HG03097 (cell line): Measurements from ENCODE around the gene PRRX1.

Experiments
- ATAC-seq: cut with Tn5 transposase; IDR thresholded peaks from one replicate; pipeline ENCODE4 v1.9.1; 2021; ENCODE audit not compliant: unreplicated experiment, low FRiP score

The PRRX1 gene

DNA sequence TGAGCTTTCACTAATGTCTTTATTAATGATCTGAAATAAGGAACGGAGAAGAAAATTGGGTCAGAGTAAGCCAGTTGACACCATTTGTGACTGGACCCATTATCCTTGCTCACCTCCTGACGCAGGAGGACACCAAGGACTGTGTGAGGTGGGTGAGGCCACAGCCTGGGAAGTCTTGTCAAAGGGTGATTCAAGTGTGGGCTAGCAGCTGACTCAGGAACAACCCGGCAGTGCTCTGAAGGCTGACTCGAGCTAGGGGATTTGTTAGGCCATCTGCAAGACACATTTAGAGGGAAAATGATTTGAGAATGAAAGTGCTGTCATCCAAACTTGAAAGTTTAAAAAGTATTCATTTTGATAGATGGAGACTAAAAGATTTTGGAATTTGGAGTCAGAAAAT lies 21.2 kb downstream of the PRRX1 start:
- ATAC-seq: no peak

DNA sequence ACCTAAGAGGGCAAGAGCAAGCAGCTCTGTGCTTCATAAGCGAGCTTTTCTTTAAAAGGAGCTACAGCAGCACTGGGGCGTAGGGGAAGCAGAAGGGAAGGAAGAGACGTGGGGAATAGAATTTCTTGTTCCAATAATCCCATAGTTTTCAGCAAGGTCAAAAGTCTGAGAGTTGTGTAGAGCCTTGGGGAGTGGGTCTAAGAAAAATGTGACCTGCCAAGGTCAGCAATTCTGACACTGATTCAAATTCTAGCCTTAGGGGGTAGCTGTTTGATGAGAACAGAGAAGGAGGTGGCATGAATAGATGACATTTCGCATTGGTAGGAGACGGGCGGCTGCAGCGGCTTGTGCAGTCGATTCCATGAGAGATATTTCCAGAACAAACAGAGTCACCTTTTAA lies 22.4 kb downstream of the PRRX1 start:
- no peak for ATAC-seq

DNA sequence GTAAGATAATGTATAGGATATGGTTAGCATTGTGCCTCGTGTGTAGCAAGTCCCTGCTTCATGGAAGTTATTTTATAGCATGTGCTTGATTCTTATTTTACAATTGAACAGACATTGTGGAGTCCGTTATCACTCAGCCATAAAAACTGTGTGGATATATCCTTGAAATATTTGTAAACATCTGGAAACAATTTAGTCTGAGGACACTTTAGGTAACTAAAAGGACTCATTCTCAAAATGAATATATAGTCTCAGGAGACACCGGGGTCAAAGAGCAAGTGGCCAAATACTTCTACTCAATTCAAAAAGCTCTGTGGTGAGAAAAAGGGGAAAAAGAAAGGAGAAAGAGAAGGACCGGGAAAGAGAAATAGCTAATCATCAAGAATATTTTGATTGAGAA lies 23.7 kb downstream of the PRRX1 start:
- ATAC-seq: no peak

DNA sequence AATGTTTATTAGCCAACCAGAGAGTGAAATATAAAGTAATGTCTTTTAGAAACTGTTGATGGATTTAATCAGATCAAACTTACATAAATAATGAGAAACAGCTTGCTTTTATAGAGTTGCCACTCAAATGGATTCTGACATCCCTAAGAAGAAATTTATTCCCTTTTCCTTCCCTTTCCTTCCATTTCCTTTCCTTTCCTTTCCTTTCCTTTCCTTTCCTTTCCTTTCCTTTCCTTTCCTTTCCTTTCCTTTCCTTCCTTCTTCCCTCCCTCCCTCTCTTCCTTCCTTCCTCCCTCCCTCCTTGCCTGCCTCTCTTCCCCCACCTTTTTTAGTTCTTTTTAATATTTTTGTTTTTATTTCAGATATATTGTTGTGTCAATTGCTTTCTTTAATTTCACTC lies 27.3 kb downstream of the PRRX1 start:
- no peak for ATAC-seq

DNA sequence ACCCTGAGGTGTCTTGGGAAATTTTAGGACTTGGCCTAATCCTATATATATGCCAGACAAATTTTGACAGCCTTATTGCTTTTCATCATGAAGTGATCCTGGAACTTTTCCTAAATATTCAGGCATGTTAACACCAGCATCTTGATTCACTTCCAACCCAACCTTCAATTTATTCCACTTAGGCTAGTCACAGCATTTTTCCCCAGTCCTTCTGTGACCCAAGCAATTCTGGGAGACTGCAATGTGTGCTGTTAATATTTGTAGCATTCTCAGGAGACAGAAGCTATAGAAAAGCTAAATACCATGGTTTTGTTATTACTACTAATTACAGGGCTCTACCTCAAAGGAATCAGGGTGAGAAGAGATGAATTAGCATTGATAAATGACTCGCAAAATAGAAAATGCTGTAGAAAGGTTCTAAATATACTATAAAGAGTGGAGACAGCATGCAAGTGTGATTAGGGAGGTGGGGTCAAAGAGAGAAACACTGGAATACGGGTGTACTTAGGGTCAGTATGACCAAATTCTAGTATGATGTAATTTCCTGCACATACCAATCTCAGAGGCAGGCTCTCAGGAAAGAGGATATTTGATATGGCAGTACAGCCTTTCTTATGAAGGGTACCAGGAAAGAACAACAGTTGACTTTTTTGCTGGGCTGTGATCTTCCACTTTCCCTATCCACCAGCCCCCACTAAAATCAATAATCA lies 29.1 kb downstream of the PRRX1 start:
- ATAC-seq: no peak

DNA sequence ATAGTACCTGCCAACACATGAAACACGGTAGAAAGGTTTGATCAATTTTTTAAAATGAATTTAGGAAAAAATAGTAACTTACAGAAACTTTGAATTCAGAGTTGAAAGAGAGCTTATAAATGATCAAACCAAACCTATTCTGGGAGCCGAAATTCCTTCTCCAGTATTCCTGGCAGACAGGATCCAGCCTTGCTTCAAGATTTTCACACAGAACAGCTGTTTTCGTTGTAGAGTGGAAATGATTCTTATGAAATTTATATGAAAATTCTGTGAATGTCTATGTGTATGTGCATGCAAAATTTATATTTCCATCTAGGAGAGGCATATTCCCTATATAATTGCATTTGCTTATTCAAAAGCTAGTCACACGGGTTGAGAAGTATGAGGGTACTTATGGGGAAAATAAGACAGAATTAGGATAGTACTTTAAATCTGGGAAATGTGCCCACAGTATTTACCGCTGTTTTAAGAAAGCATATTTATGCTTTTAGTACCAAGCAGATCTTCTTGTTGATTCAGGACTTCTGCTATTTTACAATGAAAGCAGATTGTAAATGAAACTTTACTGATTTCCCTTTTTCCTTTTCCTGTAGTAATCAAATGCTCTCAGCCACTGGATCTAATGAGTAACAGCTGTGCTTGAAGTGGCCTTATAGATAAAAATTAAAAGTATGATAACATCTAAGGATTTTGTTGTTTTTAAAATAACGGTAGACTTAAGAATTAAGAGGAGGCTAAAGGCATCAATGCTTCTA lies 30.4 kb downstream of the PRRX1 start:
- ATAC-seq: no peak

DNA sequence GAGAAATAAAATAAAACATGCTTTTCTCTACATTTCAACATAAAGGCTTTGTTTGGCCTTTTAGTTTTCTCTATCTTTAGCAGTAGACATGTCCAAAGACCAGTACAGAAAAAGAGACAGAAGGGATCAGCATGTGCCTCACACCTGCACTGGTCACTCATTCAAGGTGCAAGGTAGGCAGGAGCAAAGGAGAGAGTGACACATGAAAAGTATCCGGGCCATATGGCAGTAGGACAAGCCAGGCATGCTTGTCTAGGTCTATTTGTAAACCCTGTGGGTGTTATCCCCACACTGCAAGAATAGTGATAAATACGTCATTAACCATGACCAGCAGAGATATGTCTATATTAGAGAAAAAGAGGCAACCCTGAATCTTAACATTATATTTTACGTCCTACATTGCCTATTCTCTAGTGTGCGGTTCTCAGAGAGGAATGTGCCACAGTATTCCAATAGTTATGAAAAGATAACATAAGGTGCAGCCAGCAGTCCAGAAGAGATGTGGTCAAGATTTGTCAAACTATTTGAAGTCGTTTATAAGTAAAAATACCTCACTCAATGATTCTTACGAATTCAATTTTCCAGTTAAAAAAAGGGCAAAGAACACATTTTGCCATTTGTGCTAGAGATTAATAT lies 32.1 kb downstream of the PRRX1 start:
- no peak for ATAC-seq

DNA sequence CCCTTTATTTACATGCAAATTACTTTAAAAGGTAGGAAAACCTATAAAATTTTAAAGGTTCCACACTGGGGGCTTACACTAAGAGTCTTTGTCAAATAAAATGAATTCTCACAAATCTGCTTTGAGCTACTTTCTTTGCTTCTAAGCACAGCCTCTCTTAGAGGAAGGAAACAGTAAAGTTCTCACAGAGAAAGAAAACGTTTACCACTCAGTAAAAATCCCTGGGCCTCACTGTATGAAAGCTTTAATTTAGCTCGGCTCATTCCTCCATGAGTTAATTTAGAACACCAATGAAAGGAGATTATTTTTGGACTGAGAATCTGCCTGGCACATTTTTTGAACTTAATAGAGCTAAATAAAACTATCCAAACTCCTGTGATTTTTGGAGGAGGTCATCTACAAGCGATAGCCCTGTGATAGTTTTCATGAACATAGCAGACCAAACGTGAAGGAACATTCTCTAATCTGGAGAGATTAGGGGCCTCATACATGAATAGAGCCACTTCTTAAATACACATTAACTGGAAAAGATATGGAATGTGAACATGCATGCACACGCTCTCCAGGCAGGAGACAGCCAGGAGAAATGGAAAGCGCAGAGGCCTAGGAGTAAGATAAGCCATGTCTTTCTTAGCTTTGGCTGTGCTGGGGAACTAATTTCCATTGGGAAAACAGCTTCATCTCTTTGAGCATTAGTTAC lies 32.8 kb downstream of the PRRX1 start:
- ATAC-seq: no peak

DNA sequence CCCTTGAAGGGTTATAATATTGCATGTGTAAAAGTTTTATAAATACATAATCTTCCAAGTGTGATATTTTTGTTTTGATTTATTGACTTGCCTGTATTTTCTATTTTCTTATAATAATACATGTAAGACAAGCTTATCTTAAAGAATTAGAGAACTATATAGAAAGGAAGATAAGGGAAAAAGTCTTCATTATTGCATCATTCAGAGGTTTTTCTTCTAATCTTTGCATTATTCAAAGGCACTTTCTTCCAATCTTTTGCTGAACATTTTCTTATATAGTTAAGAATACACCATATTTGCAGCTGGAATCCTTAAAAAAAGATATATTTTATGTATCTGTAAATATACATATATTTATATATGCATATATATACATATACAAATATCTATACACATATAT lies 33.4 kb downstream of the PRRX1 start:
- ATAC-seq: no peak

DNA sequence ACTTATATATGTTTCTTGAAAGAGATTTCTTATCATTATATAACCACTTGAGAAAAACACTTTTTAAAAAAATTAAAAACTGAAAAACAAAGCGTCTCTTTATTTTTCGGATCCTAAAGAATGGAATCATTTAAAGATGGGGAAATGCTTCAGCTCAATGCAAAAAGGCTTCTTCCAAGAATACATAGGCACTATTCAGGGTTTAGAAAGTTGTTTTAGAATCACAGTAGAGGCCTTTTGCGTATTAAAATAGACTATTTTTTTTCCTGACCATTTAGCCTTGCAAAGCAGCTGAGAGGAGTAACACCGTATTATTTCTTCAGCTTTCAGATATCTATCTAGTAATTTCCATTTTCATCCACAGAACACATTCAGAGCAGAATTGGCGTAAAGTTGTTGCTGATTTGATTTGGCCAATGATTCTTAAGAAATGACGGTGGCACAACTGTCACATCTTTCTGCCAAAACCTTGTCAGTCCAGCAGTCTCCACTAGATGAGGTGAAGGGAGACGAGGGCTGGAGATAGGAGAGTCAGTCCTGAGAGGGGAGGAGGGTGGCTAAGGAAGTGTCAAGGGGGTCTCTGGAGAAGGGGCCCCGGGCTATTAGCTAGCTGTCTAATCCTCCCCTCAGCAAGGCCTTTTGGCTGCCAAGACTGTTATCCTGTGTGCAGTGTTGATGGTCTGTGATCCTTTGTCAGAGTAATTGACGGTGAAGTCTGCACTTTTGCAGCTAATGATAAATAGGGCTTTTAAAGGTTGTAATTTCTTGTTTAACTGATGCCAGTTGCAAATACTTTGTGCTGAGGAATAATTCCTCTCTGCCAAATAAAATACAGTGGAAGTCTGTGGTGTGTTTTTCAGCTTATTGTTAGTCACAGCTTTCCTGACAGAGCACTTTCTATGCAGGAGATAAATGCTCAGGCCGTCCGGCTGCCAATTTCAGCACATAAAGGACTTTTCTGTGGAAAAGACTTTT lies 34.7 kb downstream of the PRRX1 start:
- no peak for ATAC-seq

DNA sequence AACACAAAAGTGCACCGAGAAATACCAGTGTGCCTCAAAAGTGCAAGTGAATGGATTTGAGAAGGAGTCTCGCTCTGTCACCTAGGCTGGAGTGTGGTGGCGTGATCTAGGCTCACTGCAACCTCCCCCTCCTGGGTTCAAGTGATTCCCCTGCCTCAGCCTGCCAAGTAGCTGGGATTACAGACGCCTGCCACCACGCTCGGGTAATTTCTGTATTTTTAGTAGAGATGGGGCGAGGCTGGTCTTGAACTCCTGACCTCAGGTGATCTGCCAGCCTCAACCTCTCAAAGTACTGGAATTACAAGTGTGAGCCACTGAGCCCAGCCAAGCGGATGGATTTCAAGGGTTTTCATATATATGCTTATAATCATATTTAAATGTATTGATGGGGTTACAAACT lies 35.8 kb downstream of the PRRX1 start:
- ATAC-seq: no peak

DNA sequence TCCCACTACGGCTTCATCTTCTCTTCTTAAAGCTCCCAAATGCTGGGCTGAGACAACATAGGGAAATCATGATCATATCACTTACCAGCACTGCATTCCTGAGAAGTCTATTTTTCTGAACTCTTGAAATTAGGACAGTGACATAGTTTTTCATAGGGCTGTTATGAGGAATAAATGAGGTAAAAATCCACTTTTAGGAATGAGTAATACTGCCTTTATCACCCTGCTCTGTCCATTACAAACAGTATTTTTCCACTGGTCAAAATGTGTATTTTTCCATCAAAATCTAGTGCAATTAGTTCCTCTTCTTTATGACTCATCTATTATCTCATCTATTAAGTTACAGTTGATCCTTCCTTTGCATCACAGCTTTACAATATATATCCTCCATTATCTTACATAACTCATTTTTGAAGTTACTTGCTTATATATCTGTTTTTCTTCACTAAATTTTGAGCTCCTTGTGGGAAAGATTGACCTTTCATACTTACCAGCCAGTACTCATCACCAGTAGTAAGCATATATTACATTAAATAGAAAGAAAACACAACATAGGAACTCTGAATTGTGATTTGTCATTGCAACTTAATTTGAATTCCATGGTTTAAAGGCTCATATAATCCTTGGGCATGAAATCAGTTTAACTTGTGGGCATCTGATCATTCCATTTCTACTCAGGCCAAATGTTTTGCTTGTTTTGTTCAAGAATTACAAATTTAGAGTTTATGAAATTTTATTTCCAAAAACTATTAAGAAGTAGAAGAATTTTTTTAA lies 37.1 kb downstream of the PRRX1 start:
- no peak for ATAC-seq

DNA sequence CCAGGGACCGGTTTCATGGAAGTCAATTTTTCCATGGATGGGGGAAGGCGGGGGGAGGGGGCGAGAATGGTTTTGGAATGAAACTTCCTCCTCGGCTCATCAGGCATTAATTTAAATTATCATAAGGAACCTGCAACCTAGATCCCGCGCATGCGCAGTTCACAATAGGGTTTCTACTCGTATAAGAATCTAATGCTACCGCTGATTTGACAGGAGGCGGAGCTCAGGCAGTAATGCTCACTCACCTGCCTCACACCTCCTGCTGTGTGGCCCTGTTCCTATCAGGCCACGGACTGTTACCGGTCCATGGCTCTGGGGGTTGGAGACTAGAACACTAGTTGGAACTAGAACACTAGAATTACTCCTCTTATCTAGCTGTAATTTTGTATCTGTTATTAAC lies 38.0 kb downstream of the PRRX1 start:
- ATAC-seq: no peak

DNA sequence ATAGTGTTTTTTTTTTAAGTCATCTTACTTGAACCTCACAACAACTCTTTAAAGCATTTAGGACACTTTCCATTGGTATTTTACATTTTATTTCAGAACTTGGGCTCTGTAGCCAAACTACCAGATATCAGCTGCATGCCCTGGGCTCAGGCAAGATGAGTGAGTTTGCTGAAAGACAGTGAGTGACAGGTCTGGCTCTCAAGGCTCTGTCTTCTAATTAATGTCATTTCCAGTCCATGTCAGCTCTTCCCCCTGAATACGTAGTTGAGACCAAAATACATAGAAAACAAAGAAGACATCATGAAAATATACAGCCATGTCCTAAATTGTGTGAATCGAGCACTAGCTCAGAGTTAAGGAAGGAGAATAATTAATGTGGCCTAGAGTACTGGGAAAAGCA lies 39.7 kb downstream of the PRRX1 start:
- ATAC-seq: no peak

DNA sequence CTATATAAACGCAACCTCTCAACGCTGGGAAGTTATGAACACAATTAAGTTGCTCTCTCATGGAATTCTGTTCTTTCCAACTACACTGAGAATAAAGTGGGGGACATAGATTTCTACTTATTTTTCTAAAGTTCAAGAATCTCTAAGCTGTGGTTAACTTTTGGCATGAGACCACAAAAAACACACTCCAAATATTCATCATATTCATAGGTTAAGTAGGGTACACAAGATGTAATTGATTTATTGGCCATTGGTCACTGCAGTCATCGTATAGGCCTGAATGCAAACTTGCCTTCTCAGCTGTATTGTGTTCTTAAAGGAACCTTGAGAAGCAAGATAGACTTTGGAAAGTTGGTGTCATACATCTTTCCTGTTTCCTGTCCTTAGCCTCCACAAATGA lies 40.3 kb downstream of the PRRX1 start:
- ATAC-seq: no peak

DNA sequence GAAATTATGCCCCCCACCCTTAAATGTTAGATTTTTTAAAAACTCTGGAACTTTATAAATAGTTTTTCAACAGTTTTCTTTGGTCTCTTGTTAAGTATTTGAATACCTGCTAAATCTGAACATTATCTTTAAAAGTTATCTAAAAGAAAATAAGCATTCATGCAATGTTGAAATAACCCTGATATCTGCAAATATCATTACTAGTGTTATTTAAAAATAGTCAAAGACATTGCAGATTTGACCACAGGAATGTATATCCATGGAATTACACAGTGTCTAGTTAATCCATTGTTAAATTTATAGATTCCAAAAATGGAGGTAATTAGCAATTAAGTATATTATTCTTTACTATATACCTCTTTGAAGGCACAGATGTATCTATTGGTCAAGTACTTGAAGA lies 42.0 kb downstream of the PRRX1 start:
- no peak for ATAC-seq

DNA sequence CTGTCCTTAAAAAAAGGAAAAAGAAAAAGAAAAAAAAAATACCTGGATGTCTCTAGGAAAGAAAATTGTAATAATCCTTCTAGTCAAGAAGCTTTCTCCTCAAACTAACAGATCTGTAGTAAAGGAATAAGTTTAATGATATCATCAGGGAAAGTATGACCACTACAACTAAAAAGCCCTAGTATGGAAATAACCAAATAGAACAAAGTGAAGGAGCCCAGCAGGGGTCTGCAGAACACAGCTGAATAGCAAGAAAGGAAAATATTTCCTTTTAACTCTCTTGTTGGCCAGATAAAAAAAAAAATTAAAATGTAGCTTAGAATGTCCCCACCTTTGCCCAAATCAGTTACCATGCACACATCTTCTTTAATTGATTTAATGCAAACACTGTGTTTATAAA lies 43.2 kb downstream of the PRRX1 start:
- ATAC-seq: no peak

DNA sequence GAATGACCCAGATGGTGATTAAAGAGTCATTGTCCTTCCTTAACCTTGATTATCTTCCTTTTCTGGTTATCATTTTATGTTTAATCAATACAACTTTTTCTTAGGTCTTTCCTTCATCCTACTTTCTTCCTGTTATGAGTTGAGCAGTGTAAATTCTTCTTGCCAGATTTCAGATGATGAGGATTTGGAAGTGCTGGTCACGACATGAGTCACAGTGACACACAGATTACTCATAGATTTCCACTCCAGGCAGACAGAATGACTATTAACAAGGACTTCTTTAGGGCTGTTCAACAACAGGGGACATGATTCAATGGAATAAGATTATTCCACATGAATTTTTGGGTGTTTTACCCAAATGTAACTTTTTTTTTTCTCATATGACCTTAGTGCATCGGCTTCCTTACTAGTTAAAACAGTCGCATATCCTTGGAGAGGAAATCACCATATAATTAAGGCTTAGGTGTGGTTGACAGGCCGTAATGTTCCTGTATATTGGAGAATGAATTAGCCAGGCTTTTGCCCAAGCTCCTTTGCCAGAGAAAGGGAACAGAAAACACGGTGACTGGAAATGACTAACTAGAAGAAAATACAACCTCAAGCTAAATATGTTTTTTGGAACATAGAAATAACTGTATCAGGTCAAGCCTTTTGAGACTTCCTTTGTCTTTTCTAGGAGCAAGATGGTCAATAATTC lies 44.2 kb downstream of the PRRX1 start:
- ATAC-seq: no peak

DNA sequence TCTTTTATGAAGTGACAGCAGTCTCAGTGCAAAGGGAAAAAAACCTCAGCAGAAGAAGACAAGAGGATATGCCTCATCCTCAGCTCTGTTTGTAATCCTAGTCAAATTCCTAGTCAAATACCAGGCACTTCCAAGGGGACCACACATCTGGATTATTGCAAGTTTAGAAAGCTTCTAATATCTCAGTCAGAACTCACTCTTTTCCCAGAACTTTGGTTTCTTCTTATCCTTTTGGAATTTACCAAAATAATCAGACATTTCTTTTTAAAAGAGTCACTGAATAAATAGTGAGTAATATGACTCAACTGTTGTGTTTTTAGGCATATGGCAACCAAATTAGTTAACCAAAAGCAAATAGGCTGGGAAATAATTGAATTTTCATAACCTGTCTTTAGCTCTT lies 47.8 kb downstream of the PRRX1 start:
- no peak for ATAC-seq
